Measurements from ENCODE around the gene KIF13A.
"Not testable (repeated sequence)": the region's sequence is repeated elsewhere in the genome, so short reads cannot be mapped to it uniquely, and the experiment has no call there.

Gene KIF13A

GRCh38 chr6:17745324-17745723, 242.1 kb downstream of the KIF13A start:
- H3K9me3 ChIP-seq (ENCODE audit: low read length); H2AFZ ChIP-seq (ENCODE audit: low read depth, low read length); H3K27me3 ChIP-seq (ENCODE audit: insufficient read depth, low read length); H3K4me3 ChIP-seq (ENCODE audit: low read length); H3K4me1 ChIP-seq (ENCODE audit: insufficient read depth, low read length); H3K36me3 ChIP-seq (ENCODE audit: insufficient read depth, low read length): not testable (repeated sequence)

- not testable (repeated sequence) for H3K36me3 ChIP-seq (ENCODE audit: insufficient read depth, low read length); H3K4me1 ChIP-seq (ENCODE audit: insufficient read depth, low read length); H3K9me3 ChIP-seq (ENCODE audit: low read length); H3K27me3 ChIP-seq (ENCODE audit: insufficient read depth, low read length); H3K4me3 ChIP-seq (ENCODE audit: low read length); H2AFZ ChIP-seq (ENCODE audit: low read depth, low read length)
Measured at GRCh38 chr6:17744757-17745308, 242.6 kb downstream of the KIF13A start.

- Histone ChIP-seq H3K9me3 (ENCODE audit: low read length) (no peaks in the 10 kb centered on the region), H3K4me3 (ENCODE audit: low read length) (no peak overlapping the region)
Measured at GRCh38 chr6:17744019-17744756, 243.2 kb downstream of the KIF13A start.

GRCh38 chr6:17741507-17741906, 245.9 kb downstream of the KIF13A start:
- no peak overlapping the region for H2AFZ ChIP-seq (ENCODE audit: low read depth, low read length)
- no peaks in the 10 kb centered on the region for H3K4me1 ChIP-seq (ENCODE audit: insufficient read depth, low read length)
- no peaks in the 10 kb centered on the region for H3K27me3 ChIP-seq (ENCODE audit: insufficient read depth, low read length)
- peaks cover 2% of the 10 kb centered on the region for H3K9me3 ChIP-seq (ENCODE audit: low read length)
- no peak overlapping the region for H3K4me3 ChIP-seq (ENCODE audit: low read length)
- no peaks in the 10 kb centered on the region for H3K36me3 ChIP-seq (ENCODE audit: insufficient read depth, low read length)

More at GRCh38 chr6:17744019-17744756, 243.2 kb downstream of the KIF13A start:
- Histone ChIP-seq H3K36me3 (ENCODE audit: insufficient read depth, low read length) (no peaks in the 10 kb centered on the region), H3K4me1 (ENCODE audit: insufficient read depth, low read length) (no peaks in the 10 kb centered on the region), H3K27me3 (ENCODE audit: insufficient read depth, low read length) (no peaks in the 10 kb centered on the region), H2AFZ (ENCODE audit: low read depth, low read length) (no peak overlapping the region)

- H3K27me3 ChIP-seq (ENCODE audit: insufficient read depth, low read length): no peaks in the 10 kb centered on the region
- no peaks in the 10 kb centered on the region for H3K36me3 ChIP-seq (ENCODE audit: insufficient read depth, low read length)
- H3K4me3 ChIP-seq (ENCODE audit: low read length): no peak overlapping the region
- H3K4me1 ChIP-seq (ENCODE audit: insufficient read depth, low read length): no peaks in the 10 kb centered on the region
- H2AFZ ChIP-seq (ENCODE audit: low read depth, low read length): no peak overlapping the region
- H3K9me3 ChIP-seq (ENCODE audit: low read length): peaks cover 2% of the 10 kb centered on the region
Measured at GRCh38 chr6:17740559-17741220, 246.7 kb downstream of the KIF13A start.

GRCh38 chr6:17737704-17738252, 249.7 kb downstream of the KIF13A start:
- H3K9me3 ChIP-seq (ENCODE audit: low read length): peaks cover 2% of the 10 kb centered on the region

GRCh38 chr6:17735311-17735710, 252.1 kb downstream of the KIF13A start:
- not testable (repeated sequence) for H3K9me3 ChIP-seq (ENCODE audit: low read length); H3K4me1 ChIP-seq (ENCODE audit: insufficient read depth, low read length); H3K4me3 ChIP-seq (ENCODE audit: low read length); H3K27me3 ChIP-seq (ENCODE audit: insufficient read depth, low read length); H3K36me3 ChIP-seq (ENCODE audit: insufficient read depth, low read length); H2AFZ ChIP-seq (ENCODE audit: low read depth, low read length)

More at GRCh38 chr6:17737704-17738252, 249.7 kb downstream of the KIF13A start:
- H3K4me3 ChIP-seq (ENCODE audit: low read length): no peak overlapping the region
- no peaks in the 10 kb centered on the region for H3K4me1 ChIP-seq (ENCODE audit: insufficient read depth, low read length)
- H3K27me3 ChIP-seq (ENCODE audit: insufficient read depth, low read length): no peaks in the 10 kb centered on the region
- no peaks in the 10 kb centered on the region for H3K36me3 ChIP-seq (ENCODE audit: insufficient read depth, low read length)
- H2AFZ ChIP-seq (ENCODE audit: low read depth, low read length): no peak overlapping the region

GRCh38 chr6:17730078-17730704, 257.2 kb downstream of the KIF13A start:
- Histone ChIP-seq H3K27me3 (ENCODE audit: insufficient read depth, low read length) (no peaks in the 10 kb centered on the region), H3K4me3 (ENCODE audit: low read length) (no peak overlapping the region), H3K36me3 (ENCODE audit: insufficient read depth, low read length) (no peaks in the 10 kb centered on the region), H3K9me3 (ENCODE audit: low read length) (no peaks in the 10 kb centered on the region), H3K4me1 (ENCODE audit: insufficient read depth, low read length) (peaks cover under 1% of the 10 kb centered on the region), H2AFZ (ENCODE audit: low read depth, low read length) (no peak overlapping the region)

- H3K36me3 ChIP-seq (ENCODE audit: insufficient read depth, low read length): no peaks in the 10 kb centered on the region
- peaks cover 4% of the 10 kb centered on the region for H3K4me1 ChIP-seq (ENCODE audit: insufficient read depth, low read length)
- no peak overlapping the region for H3K4me3 ChIP-seq (ENCODE audit: low read length)
- H3K27me3 ChIP-seq (ENCODE audit: insufficient read depth, low read length): no peaks in the 10 kb centered on the region
- no peak overlapping the region for H2AFZ ChIP-seq (ENCODE audit: low read depth, low read length)
- no peaks in the 10 kb centered on the region for H3K9me3 ChIP-seq (ENCODE audit: low read length)
Measured at GRCh38 chr6:17729223-17730077, 258.0 kb downstream of the KIF13A start.

- H3K4me1 ChIP-seq (ENCODE audit: insufficient read depth, low read length): peaks cover 4% of the 10 kb centered on the region
- no peaks in the 10 kb centered on the region for H3K9me3 ChIP-seq (ENCODE audit: low read length)
- no peaks in the 10 kb centered on the region for H3K27me3 ChIP-seq (ENCODE audit: insufficient read depth, low read length)
- H3K4me3 ChIP-seq (ENCODE audit: low read length): no peak overlapping the region
- H2AFZ ChIP-seq (ENCODE audit: low read depth, low read length): no peak overlapping the region
- no peaks in the 10 kb centered on the region for H3K36me3 ChIP-seq (ENCODE audit: insufficient read depth, low read length)
Measured at GRCh38 chr6:17728551-17729222, 258.7 kb downstream of the KIF13A start.

- no peaks in the 10 kb centered on the region for H3K36me3 ChIP-seq (ENCODE audit: insufficient read depth, low read length)
- H3K4me3 ChIP-seq (ENCODE audit: low read length): no peak overlapping the region
- no peaks in the 10 kb centered on the region for H3K27me3 ChIP-seq (ENCODE audit: insufficient read depth, low read length)
Measured at GRCh38 chr6:17725083-17725482, 262.4 kb downstream of the KIF13A start.

GRCh38 chr6:17724341-17724740, 263.1 kb downstream of the KIF13A start:
- no peak overlapping the region for H3K4me3 ChIP-seq (ENCODE audit: low read length)
- no peaks in the 10 kb centered on the region for H3K36me3 ChIP-seq (ENCODE audit: insufficient read depth, low read length)
- peaks cover 4% of the 10 kb centered on the region for H3K4me1 ChIP-seq (ENCODE audit: insufficient read depth, low read length)
- H2AFZ ChIP-seq (ENCODE audit: low read depth, low read length): no peak overlapping the region
- H3K27me3 ChIP-seq (ENCODE audit: insufficient read depth, low read length): no peaks in the 10 kb centered on the region
- H3K9me3 ChIP-seq (ENCODE audit: low read length): no peaks in the 10 kb centered on the region

More at GRCh38 chr6:17725083-17725482, 262.4 kb downstream of the KIF13A start:
- Histone ChIP-seq H2AFZ (ENCODE audit: low read depth, low read length) (no peak overlapping the region), H3K4me1 (ENCODE audit: insufficient read depth, low read length) (peaks cover 4% of the 10 kb centered on the region), H3K9me3 (ENCODE audit: low read length) (no peaks in the 10 kb centered on the region)
